Pons (tissue), 1 donor: Measurements from ENCODE around the gene CCDC102A.
"Not testable (repeated sequence)": the region's sequence is repeated elsewhere in the genome, so short reads cannot be mapped to it uniquely, and the experiment has no call there.

Source experiments
- DNase-seq: peaks from one replicate; pipeline ENCODE4 v3.0.0-alpha.2; 2016; ENCODE audit warnings: low spot score

CCDC102A gene

DNA sequence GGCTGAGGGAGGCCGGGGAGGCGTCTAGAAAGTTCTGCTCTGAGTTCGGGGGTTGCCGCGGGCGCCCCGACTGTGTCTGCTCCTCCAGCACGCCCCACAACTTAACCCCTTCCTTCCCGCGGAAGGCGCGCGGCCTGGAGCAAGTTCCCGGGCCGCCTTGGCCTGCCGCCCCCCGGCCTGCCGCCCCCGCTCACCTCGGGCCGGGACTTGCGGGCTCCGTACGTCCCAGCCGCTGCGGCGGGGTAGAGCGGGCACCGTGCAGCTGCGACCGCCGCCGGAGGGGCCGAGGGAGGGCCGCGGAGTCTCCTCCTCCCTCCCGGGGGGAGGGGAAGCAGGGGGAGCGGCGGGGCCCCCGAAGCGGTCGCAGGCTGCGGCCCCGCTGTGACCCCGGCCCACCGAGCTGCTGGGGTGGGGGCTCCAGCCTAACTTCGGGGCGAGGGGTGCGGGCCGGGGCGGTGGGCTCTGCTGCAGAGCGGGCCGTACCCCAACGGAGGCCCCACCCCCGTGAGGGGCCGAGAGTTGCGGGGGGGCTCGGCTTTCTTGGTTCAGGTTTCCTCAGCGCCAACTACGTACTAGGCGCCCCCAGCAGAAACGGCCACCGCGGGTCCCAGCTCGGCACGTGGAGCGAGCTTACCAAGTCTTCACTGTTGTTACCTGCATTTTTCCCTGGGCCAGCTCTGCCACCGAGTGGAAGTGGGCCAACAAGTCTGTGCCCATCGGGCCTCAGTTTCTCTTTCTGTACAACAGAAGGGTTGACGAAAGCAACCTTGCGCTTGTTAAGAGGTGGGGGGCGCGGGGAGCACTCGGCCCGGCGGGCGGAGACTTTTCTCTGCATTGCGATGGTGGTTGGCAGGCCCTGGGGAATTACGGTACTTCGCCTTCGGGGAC, at the start of gene CCDC102A:
TSS of gene CCDC102A (minus strand) at position 266 of the 888 bp plus-strand sequence. CDS start 7,394 bp downstream, outside the sequence.
- DNase-seq = peak; percentile 14

GRCh38 chr16:57585051-57585687, 48.8 kb upstream of the CCDC102A start:
- DNase-seq = no peak

DNA sequence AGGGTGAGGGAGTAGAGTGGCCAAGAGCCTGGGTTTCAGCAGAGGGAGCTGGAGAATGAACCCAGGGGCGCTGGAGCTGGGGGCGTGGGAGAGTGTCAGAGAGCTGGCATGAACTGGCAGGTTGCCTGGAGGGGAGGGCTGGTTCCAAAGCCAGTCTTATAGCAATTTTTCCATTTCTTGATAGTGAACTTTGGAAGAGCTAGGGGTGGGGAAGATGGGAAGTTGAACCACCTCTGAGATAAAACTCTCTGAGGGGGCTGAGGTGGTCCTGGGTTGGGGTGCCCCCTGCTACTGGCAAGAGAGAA, 42.9 kb upstream of the CCDC102A start:
- DNase-seq = no peak

DNA sequence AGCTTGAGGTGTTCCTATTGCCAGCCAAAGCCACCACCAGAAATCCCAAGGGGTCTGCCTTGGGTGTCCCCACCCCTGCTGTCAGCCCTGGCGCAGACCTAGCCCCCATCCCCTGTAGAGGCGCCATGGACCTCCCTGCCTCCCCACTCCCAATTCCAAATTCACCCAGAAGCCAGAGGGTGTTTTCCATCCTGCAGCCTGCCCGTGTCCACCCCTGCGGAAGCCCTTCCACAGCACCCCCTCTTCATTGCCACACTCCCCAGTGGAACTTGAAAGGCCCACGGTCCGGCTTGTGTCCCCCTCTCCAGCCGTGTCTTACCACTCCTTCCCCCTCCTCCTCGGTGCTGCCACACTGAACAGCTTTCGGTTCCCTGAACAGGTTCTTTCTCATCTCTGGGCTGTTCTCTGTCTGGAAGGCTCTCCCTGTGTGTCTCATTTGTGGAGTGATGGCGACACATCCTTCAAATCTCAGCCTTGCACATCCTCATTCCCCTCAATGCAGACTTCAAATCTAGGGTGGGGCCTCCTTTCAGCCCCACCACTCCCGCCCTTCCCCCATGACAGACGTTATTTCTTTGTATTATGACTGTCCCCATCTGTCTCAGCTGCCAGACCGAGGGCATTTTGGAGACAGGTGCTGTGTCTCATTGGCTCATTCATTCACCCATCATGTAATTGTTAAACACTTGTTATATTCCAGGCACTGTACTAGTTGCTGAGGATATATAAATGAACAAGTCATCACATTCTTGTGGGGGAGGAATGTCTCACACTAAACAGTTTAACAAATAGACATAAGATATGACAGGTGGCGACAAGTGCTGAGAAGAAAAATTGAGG, 42.4 kb upstream of the CCDC102A start:
- DNase-seq = peak; percentile 14

DNA sequence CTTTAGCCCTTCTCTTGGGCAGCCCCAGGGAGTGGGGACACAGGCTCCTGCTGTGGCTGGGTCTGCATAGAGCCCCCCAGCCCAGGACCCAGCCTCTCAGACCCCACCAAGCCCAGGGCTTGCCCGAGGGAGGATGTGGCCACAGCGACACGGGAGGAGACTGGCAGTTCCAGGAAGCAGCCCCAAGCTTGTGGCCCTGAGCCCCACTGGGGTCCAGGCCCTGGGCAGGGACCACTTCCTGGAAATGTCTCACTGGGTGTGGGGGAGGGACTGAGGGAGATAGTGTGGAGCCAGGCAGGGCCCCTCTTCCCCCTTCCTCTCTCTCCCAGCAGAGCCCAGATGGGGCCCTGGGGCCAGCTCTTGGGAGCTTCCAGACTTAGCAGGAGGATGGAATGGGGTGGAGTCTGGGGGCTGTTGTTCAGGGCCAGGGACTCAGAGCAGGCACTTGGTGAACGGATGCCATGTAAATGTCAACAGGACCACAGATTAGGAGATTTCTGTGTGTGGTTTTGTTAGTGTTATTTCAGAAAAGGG, 41.4 kb upstream of the CCDC102A start:
- no peak for DNase-seq

GRCh38 chr16:57577214-57577613, 40.8 kb upstream of the CCDC102A start:
- no peak for DNase-seq

- DNase-seq = peak; percentile 59
These were observed 40.1 kb upstream of the CCDC102A start for GRCh38 chr16:57576429-57576870.

DNA sequence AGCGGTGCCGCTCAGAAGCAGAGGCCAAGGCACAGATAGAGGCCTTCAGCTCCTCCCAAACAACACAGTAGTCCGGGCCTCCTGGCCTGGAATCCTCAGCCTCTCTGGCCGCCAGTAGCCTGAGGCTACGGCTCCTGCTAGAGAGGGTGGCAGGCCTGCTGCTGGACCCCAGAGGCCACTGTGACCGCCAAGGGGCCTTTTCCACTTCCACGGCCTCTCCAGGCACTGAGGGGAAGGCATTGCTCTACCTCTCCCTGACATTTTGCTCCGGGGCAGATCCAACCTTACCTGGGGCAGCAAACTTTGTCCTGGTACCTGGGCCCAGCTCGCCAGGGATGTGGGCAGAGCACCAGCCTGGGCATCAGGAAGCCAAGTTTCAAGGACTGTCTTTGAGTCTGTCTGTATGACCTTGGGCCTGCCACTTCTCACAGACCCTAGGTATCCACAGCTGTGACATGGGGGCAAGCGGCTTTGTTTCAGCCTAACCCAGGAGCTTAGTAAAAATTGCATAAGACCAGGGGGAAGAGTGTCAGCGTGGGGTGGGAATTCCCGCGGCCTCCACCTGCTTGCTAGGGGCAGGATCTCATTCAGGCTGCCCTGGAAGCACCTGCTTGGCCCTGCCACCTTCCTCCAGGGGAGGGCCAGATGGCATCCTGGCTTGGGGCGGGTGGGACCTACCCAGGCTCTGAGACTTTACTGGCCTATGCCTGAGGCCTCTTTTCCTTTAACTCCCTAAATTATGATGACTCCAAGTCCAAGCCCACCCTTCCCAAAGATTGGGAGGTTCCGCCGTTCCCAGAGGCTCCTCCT, 39.3 kb upstream of the CCDC102A start:
- no peak for DNase-seq

GRCh38 chr16:57574646-57575467, 38.5 kb upstream of the CCDC102A start:
- DNase-seq = no peak

DNA sequence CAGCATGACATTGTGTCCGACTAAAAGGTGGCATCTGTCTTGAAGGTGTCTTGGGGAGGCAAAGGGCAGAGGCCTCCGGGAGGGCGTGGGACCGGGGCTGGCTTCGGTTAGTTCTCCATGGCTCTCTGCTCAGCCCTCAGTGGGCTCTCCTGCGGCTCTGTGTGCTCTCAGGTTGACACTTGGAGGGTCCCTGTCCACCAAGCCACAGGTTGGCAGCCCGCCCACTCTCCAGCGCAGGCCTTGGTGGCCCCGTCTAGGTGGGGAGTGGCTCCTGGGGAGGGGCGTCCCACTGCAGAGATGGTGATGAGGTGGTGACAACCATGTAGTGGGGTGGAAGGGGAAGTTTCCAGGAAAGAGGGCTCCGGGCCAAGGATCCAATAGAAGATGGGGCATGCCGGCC, 37.7 kb upstream of the CCDC102A start:
- DNase-seq = no peak

DNA sequence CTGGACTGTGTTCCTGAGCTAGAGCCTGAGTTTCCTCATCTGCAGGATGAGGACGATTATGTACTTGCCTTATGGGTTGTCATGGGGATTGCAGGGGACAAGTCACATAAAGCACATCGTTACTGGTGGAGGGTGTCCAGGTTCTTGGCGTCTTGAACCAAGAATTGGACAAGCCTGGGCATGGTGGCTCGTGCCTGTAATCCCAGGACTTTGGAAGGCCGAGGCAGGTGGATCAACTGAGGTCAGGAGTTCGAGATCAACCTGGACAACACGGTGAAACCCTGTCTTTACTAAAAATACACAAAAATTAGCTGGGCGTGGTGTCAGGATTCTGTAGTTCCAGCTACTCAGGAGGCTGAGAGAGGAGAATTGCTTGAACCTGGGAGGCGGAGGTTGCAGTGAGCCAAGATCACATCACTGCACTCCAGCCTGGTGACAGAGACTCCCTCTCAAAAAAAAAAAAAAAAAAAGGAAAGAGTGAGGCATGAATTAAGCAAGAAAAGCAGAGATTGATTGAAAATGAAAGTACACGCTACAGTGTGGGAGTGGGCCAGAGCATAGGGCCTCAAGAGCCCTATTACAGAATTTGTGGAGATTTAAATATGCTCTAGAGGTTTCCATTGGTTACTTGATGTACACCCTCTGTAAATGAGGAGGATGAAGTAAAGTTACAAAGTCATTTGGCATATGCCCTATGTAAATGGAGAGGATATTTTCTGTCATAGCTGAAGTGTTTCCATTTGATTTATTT, 36.8 kb upstream of the CCDC102A start:
- DNase-seq = no peak

DNA sequence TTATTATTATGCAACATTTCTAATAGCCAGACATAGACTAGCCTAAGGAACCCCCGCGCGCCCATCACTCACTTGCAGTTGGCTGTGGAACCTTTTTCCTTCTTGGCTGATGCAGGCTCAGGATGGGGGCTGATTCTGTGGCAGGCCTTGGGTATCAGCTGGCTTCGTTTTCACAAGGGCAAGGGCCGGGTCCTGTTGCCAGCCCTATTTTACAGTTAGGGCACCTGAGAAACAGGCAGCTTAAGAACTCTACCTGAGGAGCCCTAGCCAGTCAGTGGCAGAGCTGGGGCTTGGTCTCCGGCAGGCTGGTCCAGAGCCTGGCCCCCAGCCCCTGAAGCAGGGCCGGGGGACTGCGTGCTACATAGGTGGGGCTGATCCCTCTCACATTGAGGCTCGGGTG, 34.7 kb upstream of the CCDC102A start:
- DNase-seq = no peak

GRCh38 chr16:57570301-57571070, 34.1 kb upstream of the CCDC102A start:
- DNase-seq = no peak

- DNase-seq = no peak
These were observed 33.1 kb upstream of the CCDC102A start for GRCh38 chr16:57569306-57569946.

- not testable (repeated sequence) for DNase-seq
These were observed 32.4 kb upstream of the CCDC102A start for GRCh38 chr16:57568772-57569171.

DNA sequence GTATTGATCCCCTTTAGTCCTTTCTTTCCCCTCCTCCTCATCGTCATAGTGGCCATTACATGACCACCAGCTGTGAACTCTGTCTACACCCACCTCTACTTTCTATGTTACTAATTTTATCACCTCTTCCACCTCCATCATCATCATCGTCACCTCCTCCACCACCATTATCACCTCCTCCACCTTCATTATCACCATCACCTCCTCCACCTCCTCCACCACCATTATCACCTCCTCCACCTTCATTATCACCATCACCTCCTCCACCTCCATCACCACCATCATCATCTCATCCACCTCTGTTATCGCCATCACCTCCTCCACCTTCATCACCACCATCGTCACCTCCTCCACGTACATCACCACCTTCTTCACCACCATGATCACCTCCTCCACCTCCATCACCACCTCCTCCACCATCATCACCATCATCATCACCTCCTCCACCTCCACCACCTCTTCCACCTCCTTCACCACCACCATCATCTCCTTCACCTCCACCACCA, 31.9 kb upstream of the CCDC102A start:
- no peak for DNase-seq

DNA sequence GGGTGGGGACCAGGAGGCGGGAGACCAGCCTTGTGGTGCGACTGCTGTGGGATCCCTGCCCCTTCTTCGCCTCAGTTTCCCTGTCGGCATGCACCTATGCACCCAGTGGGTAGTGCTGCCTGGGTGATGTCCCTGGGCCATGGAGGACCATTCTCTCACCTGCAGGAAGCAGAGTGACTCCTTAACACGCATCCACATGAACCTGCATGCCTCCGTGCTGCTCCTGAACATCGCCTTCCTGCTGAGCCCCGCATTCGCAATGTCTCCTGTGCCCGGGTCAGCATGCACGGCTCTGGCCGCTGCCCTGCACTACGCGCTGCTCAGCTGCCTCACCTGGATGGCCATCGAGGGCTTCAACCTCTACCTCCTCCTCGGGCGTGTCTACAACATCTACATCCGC, 31.3 kb upstream of the CCDC102A start:
- no peak for DNase-seq

DNA sequence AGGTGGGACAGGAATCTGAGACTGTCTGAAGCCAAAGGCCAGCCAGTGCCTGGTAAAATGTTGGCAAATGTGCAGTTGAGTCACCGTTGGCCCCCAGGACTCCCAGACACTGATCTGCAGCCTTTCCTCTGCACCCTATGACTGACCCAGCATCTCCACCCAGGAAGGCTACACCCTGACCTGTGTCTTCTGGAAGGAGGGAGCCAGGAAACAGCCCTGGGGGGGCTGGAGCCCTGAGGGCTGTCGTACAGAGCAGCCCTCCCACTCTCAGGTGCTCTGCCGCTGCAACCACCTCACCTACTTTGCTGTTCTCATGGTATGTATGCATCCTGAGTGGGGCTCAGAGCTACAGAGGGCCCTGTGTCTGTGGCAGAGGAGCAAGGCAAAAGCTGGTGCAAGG, 30.1 kb upstream of the CCDC102A start:
- no peak for DNase-seq
